Activated B cell treated with CpG ODN at 0.5 μM for 24 hours (primary cell): ENCODE data around the gene CAVIN1. TPM values are rescaled to one million over a fixed set of nuclear protein-coding genes. Genes with fewer than 3 reads are reported as not detected.
A peak's percentile ranks its signal among the peaks of the same experiment; 100 is the strongest.
"Not testable (repeated sequence)": the region's sequence is repeated elsewhere in the genome, so short reads cannot be mapped to it uniquely, and the experiment has no call there.

Experiments
- ATAC-seq: fragments of 200-7000 bp; cut with Tn5 transposase; one replicate; pipeline ENCODE4 v1.10.0; 2021; ENCODE audit warnings: low read depth, mild to moderate bottlenecking, moderate library complexity
- CTCF ChIA-PET: fragments of 350-600 bp; sonication (Branson Sonifier 250); formaldehyde crosslinking; loops from one replicate; lab custom pipeline; 2021; ENCODE audit warnings: antibody characterized with exemption; lab: Charles Lee
- POLR2A ChIA-PET: fragments of 350-600 bp; sonication (Branson Sonifier 250); formaldehyde crosslinking; loops from one replicate; lab custom pipeline; 2021; ENCODE audit warnings: antibody characterized with exemption; lab: Charles Lee
- DNase-seq: peaks from one replicate; pipeline ENCODE4 v3.0.0; 2022
- H3K27ac Mint-ChIP-seq: one replicate; pipeline ENCODE4 v1.8.0; 2020; ENCODE audit warnings: mixed read lengths
- H3K27me3 Mint-ChIP-seq: one replicate; pipeline ENCODE4 v1.8.0; 2021; ENCODE audit warnings: mixed read lengths
- H3K36me3 Mint-ChIP-seq: one replicate; pipeline ENCODE4 v1.8.0; 2021; ENCODE audit warnings: low read depth, mixed read lengths
- H3K4me1 Mint-ChIP-seq: one replicate; pipeline ENCODE4 v1.8.0; 2021; ENCODE audit warnings: mixed read lengths
- H3K4me3 Mint-ChIP-seq: one replicate; pipeline ENCODE4 v1.8.0; 2020; ENCODE audit warnings: mild to moderate bottlenecking, mixed read lengths
- H3K9me3 Mint-ChIP-seq: one replicate; pipeline ENCODE4 v1.8.0; 2020; ENCODE audit warnings: mixed read lengths
- intact Hi-C: fragments of 100-400 bp; cut with micrococcal nuclease; formaldehyde crosslinking; loops from one replicate; pipeline ENCODE4 v1.15.1; 2024
- total RNA-seq: library from RNA; stranded (reverse); gene quantifications from 2 replicates; pipeline ENCODE4 v1.2.3, GENCODE V29; 2022
- TF ChIP-seq, protein P1 (sequence below): fragments of 200-600 bp; IDR thresholded peaks from one replicate; pipeline ENCODE4 v1.8.0; 2022; ENCODE audit warnings: antibody characterized with exemption, mild to moderate bottlenecking

Gene CAVIN1
- total RNA-seq, 1 donor from 2014 or later = 0.20 TPM

DNA sequence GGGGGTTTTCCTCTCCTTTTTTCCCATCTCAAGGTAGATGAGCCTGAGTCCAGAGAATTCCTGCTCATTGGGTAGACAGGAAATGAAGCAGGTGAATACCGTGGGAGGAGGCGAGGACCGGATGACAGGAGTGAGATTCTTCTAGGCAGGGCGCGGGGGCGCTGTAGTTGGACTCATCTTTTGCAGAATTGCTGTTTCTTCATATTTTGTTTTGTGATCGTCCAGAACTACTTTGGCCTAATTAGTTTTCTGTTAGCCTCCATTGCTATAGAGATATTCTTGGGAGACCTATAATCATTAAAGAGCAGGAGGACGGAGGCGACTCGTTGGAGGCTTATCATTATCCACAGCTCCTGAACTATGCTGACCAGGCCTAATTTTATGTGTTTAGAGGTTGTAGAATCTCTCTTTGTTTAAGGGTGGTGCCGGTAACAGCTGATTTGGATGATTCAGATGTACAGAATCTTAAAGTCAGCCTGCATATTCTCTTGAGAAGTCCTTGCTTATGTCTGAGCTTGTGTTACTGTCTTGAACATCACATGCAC is 36.3 kb upstream of the CAVIN1 start:
- intact Hi-C loops = loop anchor here (2.0 to 5.0 kb wide), 3 partner anchors 21 to 277 kb away; partner anchors contain the start of gene KCNH4
- TF ChIP-seq, protein P1, sequence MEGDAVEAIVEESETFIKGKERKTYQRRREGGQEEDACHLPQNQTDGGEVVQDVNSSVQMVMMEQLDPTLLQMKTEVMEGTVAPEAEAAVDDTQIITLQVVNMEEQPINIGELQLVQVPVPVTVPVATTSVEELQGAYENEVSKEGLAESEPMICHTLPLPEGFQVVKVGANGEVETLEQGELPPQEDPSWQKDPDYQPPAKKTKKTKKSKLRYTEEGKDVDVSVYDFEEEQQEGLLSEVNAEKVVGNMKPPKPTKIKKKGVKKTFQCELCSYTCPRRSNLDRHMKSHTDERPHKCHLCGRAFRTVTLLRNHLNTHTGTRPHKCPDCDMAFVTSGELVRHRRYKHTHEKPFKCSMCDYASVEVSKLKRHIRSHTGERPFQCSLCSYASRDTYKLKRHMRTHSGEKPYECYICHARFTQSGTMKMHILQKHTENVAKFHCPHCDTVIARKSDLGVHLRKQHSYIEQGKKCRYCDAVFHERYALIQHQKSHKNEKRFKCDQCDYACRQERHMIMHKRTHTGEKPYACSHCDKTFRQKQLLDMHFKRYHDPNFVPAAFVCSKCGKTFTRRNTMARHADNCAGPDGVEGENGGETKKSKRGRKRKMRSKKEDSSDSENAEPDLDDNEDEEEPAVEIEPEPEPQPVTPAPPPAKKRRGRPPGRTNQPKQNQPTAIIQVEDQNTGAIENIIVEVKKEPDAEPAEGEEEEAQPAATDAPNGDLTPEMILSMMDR = no peak
- Mint-ChIP-seq H3K9me3 (no peaks in the 10 kb centered on the region), H3K4me1 (peaks cover 66% of the 10 kb centered on the region), H3K36me3 (peaks cover 44% of the 10 kb centered on the region), H3K27me3 (no peaks in the 10 kb centered on the region), H3K4me3 (peak overlapping the region; percentile 98), H3K27ac (peak overlapping the region; percentile 95)
- POLR2A ChIA-PET = interaction anchor here (0.9 to 1.5 kb wide), 2 partner anchors 71 to 171 kb away, joined by 3 to 5 read pairs; partner anchors contain the start of genes STAT3 and STAT5A
- ATAC-seq = no peak
- DNase-seq = no peak
- CTCF ChIA-PET = interaction anchor here (1.0 to 2.6 kb wide), 4 partner anchors 18 to 71 kb away, joined by 3 to 13 read pairs (median 4); no protein-coding TSS in a partner anchor

DNA sequence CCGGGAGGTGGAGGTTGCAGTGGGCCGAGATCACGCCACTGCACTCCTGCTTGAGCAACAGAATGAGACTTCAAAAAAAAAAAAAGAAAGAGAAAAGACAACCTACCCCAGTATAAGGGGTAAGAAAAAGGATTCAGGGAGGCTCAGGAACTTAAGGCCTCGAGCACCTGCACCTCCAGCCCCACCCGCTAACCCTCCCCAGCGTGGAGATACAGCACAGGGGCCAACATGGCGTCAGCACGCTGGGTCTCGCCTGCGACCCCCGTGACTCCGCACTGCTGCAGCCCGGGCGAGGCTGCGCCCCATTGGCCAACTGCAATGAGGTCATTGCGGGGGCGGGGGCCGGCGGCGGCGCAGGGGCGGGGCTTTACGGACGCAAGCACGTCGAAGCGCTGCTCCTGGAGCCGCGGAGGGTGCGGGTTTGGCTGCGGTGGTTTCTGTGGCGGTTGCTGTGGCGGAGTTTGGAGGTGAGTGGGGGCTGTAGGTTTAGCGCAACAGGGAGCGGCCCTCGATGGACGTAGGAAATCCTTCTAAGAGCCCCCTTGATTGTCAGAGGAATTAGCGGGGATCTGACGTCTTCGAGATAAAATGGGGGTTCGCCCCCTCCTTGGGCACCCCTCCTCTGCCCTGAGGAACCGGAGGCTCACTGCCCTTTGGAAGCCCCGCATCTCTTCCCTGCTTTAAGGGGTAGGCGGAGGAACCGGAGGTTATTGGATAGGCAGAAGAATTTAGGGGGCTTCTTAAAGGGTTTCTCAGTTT is 35.6 kb upstream of the CAVIN1 start, which contains the start of gene ATP6V0A1:
ATP6V0A1 (plus strand) TSS at position 382 of the 759 bp plus-strand sequence. CDS start 2,017 bp downstream, outside the sequence.
- Mint-ChIP-seq H3K9me3 (no peaks in the 10 kb centered on the region), H3K4me1 (peaks cover 70% of the 10 kb centered on the region), H3K4me3 (peak within 1 kb of the TSS; percentile 98), H3K27me3 (no peaks in the 10 kb centered on the region), H3K36me3 (peaks cover 39% of the 10 kb centered on the region), H3K27ac (peak within 1 kb of the TSS; percentile 95)
- intact Hi-C loops = loop anchor here (2.0 to 5.0 kb wide), 3 partner anchors 20 to 276 kb away; partner anchors contain the start of gene KCNH4
- DNase-seq = peak; percentile 88
- CTCF ChIA-PET = interaction anchor here (1.0 to 2.6 kb wide), 2 partner anchors 17 to 31 kb away, joined by 3 to 13 read pairs; no protein-coding TSS in a partner anchor
- peak; percentile 87 for ATAC-seq
- TF ChIP-seq, protein P1 = no peak
- POLR2A ChIA-PET = interaction anchor here (0.6 to 1.5 kb wide), 4 partner anchors 30 to 780 kb away, joined by 3 to 7 read pairs (median 4); partner anchors contain the start of gene STAT3

DNA sequence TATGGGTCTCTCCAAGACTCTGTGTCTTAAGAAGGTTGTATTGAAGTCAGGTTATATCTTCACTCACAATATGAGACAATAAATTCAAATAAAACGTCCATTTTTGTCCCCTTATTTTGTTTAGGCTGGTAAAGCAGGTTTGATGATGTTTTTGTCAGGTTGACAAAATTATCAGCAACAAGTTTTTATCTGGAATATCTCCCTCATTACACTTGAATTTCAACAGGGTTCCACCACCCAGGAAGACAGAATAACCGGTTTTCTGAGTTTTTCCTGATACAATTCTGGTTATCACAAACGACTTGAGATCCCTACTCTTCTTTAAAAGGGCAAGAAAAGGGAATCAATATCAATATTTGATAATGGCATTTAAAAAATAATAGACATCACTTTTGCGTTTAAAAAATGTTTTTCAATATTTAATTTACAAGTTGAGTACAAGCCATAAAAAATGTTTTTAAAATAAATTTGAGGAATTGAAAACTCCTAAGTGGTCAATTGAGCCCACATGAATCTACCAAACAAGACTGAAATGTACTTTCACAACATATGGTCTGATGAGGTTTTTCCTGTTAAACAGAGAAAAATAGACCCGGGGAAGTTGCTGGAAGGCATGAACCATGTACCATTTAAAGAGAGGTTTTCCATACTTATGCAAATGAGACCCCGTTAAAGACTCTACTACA is 34.2 kb upstream of the CAVIN1 start:
- Mint-ChIP-seq H3K27ac (peak overlapping the region; percentile 95), H3K36me3 (peaks cover 30% of the 10 kb centered on the region), H3K27me3 (no peaks in the 10 kb centered on the region), H3K9me3 (no peaks in the 10 kb centered on the region), H3K4me3 (peak overlapping the region; percentile 83), H3K4me1 (peaks cover 82% of the 10 kb centered on the region)
- ATAC-seq = peak; percentile 7
- POLR2A ChIA-PET = interaction anchor here (0.6 to 1.8 kb wide), 8 partner anchors 15 to 399 kb away, joined by 3 to 12 read pairs (median 4); partner anchors contain the start of genes NAGLU and STAT3
- no peak for DNase-seq
- TF ChIP-seq, protein P1 = no peak
- CTCF ChIA-PET = interaction anchor here (1.0 kb wide), 3 partner anchors 18 to 145 kb away, joined by 3 to 5 read pairs (median 3); no protein-coding TSS in a partner anchor
- intact Hi-C loops = loop anchor here (2.0 to 5.0 kb wide), 2 partner anchors 68 to 275 kb away; partner anchors contain the start of genes KCNH4 and STAT3

DNA sequence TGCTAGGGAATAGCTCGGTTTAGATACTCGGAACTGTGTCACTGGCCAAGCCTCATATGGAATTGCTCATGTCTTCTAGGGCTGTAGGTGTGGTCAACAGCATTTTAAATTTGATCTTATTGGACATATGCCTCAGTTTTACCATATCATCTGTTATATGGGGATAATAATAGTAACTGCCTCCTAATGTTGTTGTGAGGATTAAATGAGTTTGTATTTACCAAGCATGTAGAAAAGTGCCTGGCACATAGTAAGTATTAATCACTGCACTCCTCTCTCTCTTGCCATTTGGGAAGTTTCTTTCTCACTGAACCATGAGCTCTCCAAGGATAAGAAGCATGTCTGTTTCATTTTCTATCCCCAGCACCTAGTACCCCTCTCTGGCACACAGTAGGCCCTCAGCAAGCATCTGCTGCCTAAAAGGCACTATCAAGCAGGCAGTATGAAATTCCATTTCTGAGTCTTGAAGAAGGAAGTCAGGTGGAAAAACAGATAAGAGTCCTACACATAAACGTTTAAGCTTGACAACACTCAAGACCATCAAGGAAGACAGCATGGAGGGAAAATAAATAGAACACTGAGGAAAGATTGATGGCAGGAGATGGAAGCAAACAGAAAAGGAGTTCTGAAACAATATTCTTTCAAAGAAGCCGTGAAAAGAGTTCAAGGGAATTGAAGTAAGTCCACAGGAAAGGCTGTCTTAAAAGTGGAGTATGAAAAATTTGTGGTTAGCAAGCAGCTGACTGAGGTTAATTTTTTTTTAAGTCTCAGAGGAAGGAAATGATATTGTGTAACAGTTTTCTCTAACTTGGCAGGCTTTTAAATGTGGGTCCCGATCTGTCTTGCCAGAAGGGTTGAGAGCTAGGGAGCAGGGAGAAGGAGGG is 33.4 kb upstream of the CAVIN1 start:
- Mint-ChIP-seq H3K27me3 (no peaks in the 10 kb centered on the region), H3K4me1 (peaks cover 81% of the 10 kb centered on the region), H3K36me3 (peaks cover 22% of the 10 kb centered on the region), H3K4me3 (peak overlapping the region; percentile 83), H3K9me3 (no peaks in the 10 kb centered on the region), H3K27ac (peak overlapping the region; percentile 95)
- POLR2A ChIA-PET = interaction anchor here (0.6 to 1.8 kb wide), 9 partner anchors 15 to 168 kb away, joined by 3 to 12 read pairs (median 3); partner anchors contain the start of genes NAGLU, STAT3 and STAT5A
- peak; percentile 11 for ATAC-seq
- TF ChIP-seq, protein P1 = no peak
- CTCF ChIA-PET = interaction anchor here (1.0 to 1.3 kb wide), 4 partner anchors 18 to 144 kb away, joined by 3 to 5 read pairs (median 4); no protein-coding TSS in a partner anchor
- no peak for DNase-seq
- intact Hi-C loops = loop anchor here (2.0 to 5.0 kb wide), 2 partner anchors 68 to 274 kb away; partner anchors contain the start of genes KCNH4 and STAT3

DNA sequence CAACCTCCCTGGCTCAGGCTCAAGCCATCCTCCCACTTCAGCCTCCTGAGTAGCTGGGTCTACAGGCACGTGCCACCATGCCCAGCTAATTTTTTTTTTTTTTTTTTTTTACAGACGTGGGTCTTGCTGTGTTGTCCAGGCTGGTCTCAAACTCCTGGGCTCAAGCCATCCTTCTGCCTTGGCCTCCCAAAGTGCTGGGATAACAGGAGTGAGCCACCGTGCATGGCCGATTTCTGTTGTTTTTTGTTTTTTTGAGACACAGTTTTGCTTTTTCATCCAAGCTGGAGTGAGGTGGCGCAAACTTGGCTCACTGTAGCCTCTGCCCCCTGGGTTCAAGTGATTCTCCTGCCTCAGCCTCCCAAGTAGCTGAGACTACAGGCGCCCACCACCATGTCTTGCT is 31.9 kb upstream of the CAVIN1 start:
- POLR2A ChIA-PET = interaction anchor here (0.6 to 1.1 kb wide), 4 partner anchors 11 to 90 kb away, joined by 3 to 6 read pairs (median 3); no protein-coding TSS in a partner anchor
- H3K36me3 Mint-ChIP-seq, H3K4me3 Mint-ChIP-seq, ATAC-seq, CTCF ChIA-PET, H3K9me3 Mint-ChIP-seq, H3K27ac Mint-ChIP-seq, DNase-seq, H3K27me3 Mint-ChIP-seq: not testable (repeated sequence)
- H3K4me1 Mint-ChIP-seq = peaks cover 71% of the 10 kb centered on the region
- intact Hi-C loops = loop anchor here (5.0 kb wide), 1 partner anchor 273 kb away; the partner anchor contains the start of gene KCNH4
